IPS-15b (cell line): ENCODE data around the gene PARVB.
A peak's percentile ranks its signal among the peaks of the same experiment; 100 is the strongest.

Source experiments
- H3K27me3 ChIP-seq: one replicate; pipeline ENCODE4 v1.6.1; 2013; ENCODE audit warnings: low read length; ENCODE audit not compliant: control insufficient read depth, insufficient read depth
- H3K36me3 ChIP-seq: one replicate; pipeline ENCODE4 v1.6.1; 2013; ENCODE audit warnings: low read length; ENCODE audit not compliant: control insufficient read depth, insufficient read depth
- H3K4me1 ChIP-seq: one replicate; pipeline ENCODE4 v1.6.1; 2013; ENCODE audit warnings: mild to moderate bottlenecking, low read length; ENCODE audit not compliant: control insufficient read depth, insufficient read depth
- H3K4me3 ChIP-seq: one replicate; pipeline ENCODE4 v1.5.1; 2013; ENCODE audit warnings: low read depth, low read length
- H3K9ac ChIP-seq: one replicate; pipeline ENCODE4 v1.6.1; 2013; ENCODE audit warnings: low read depth, mild to moderate bottlenecking, low read length
- H3K9me3 ChIP-seq: one replicate; pipeline ENCODE4 v1.6.1; 2013; ENCODE audit warnings: mild to moderate bottlenecking, low read length; ENCODE audit not compliant: control insufficient read depth, insufficient read depth

PARVB gene

DNA sequence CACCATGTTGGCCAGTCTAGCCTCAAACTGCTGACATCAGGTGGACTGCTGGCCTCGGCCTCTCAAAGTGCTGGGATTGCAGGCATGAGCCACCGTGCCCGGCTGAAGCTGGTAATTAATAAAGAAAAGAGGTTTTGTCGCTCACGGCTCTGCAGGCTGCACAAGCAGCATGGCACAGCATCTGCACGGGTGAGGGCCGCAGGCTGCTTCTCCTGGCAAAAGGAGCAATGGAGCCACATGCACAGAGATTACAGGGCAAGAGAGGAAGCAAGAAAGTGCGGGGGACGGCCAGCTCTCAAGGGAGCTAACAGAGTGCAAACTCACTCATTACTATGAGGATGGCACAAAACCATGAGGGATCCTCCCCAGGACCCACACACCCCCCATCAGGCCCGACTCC lies 4.7 kb upstream of the PARVB start:
- H3K36me3 ChIP-seq, result no peaks in the 10 kb centered on the region
- H3K9ac ChIP-seq, result no peak overlapping the region
- no peaks in the 10 kb centered on the region for H3K9me3 ChIP-seq
- H3K27me3 ChIP-seq, result no peaks in the 10 kb centered on the region
- H3K4me3 ChIP-seq, result no peak overlapping the region
- no peaks in the 10 kb centered on the region for H3K4me1 ChIP-seq

DNA sequence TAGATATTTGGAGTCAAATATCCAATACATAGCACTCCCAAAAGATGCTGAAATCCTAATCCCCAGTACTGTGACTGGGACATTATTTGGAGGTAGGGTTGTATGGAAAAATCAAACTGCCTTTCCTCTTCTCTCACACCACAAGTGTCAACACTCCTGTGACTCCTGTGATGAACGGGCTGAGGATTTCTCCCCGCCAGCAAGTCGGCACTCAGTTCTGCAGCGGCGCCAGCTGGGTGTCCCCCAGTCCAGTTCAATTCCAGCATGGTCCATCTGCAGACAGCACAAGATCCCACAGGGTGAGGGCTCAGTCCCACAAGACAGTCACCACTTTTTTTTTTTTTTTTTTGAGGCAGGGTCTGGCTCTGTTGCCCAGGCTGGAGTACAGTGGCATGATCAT lies 4.3 kb upstream of the PARVB start:
- Histone ChIP-seq H3K9ac (no peak overlapping the region), H3K27me3 (no peaks in the 10 kb centered on the region), H3K4me1 (no peaks in the 10 kb centered on the region), H3K4me3 (no peak overlapping the region), H3K36me3 (no peaks in the 10 kb centered on the region), H3K9me3 (no peaks in the 10 kb centered on the region)

DNA sequence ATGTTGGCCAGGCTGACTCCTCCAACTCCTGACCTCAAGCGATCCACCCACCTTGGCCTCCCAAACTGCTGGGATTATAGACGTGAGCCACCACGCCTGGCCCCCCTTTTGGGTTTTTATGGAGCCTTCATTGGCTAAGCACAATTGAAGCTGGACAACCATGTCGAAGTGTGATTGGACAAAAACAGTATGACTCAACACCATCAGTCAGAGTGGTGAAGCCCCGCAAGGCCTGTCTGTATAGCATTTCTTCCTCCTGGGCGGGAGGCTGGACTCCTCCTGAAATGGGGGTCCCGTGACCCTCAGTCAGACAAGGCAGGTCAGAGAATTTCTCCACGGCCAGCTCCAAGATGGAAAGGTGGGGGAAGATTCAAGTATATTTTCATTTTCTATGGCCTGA lies 3.1 kb upstream of the PARVB start:
- no peaks in the 10 kb centered on the region for H3K36me3 ChIP-seq
- no peaks in the 10 kb centered on the region for H3K4me1 ChIP-seq
- no peak overlapping the region for H3K4me3 ChIP-seq
- no peak overlapping the region for H3K9ac ChIP-seq
- H3K9me3 ChIP-seq, result no peaks in the 10 kb centered on the region
- H3K27me3 ChIP-seq, result no peaks in the 10 kb centered on the region

DNA sequence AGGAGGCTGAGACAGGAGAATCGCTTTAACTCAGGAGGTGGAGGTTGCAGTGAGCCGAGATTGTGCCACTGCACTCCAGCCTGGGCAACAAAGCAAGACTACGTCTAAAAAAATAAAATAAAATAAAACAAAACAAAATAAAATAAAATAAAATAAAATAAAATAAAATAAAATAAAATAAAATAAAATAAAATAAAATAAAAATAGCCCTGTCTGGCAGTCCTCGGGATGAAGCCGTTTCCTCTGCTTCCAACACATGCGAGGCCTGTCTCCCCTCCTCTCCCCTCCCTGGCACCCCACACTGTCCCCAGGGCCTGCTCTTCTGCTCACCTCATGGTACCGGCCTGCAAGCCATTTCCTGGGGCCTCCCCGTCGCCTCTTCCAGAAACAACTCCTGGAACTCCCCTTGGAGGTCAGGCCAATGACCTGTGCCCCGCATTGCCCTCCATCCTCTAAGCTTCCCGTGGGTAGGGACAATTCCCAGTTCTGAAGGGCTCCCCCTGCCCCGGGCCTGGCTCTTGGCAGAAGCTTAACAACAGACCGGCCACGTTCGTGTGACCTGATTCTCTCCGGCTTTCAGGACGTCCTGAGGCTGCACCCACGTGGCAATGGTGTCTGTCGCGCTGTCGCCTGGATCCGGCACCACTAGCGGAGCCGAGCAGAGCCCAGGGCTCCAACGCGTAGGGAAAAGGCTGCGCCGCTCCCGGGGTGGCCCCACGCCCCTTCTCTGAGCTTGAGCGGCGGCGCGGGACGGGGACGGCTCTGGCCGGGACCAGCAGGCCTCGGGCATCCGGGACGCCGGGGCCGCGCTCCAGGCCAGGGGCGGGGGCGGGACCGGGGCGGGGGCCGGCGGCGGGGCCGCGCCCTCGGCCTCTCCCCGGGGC lies 456 bp upstream of the PARVB start:
- Histone ChIP-seq H3K4me3 (peak overlapping the region; percentile 54), H3K27me3 (no peaks in the 10 kb centered on the region), H3K9ac (peak overlapping the region; percentile 38), H3K36me3 (no peaks in the 10 kb centered on the region), H3K4me1 (no peaks in the 10 kb centered on the region), H3K9me3 (no peaks in the 10 kb centered on the region)

GRCh38 chr22:44025171-44026065 lies 1.3 kb downstream of the PARVB start:
- Histone ChIP-seq H3K9me3 (no peaks in the 10 kb centered on the region), H3K4me3 (no peak overlapping the region), H3K27me3 (no peaks in the 10 kb centered on the region), H3K36me3 (no peaks in the 10 kb centered on the region), H3K9ac (no peak overlapping the region), H3K4me1 (no peaks in the 10 kb centered on the region)

DNA sequence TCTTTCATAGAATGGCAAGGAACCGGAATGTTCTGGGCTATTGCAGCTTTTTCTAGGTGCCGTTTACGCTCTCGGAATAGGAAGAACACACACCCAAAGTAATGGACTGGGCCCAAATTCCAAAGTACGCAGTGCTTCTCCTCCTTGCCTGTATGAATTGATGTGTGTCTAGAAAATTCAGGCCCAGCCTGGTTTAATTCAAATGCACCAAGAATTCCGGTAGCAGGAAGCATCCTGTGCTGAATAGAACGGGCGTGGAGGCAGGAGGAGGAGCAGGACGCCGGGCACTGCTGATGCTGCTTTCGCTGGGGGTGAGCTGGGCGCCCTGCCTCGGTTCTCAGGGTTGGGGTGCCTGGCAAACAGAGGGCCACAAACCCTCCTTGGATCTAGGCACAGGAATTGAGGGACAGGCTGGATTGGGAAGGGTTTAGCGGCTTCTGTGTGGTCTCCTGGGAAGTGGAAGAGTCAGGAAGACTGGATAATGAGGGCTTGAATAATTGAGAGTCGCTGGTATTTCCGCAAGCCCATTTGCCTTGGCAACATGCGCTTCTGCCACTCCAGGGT lies 2.0 kb downstream of the PARVB start:
- H3K36me3 ChIP-seq, result no peaks in the 10 kb centered on the region
- no peaks in the 10 kb centered on the region for H3K27me3 ChIP-seq
- H3K4me3 ChIP-seq, result no peak overlapping the region
- H3K9ac ChIP-seq, result no peak overlapping the region
- no peaks in the 10 kb centered on the region for H3K4me1 ChIP-seq
- no peaks in the 10 kb centered on the region for H3K9me3 ChIP-seq

GRCh38 chr22:44026630-44027511 lies 2.8 kb downstream of the PARVB start:
- H3K9me3 ChIP-seq, result no peaks in the 10 kb centered on the region
- no peaks in the 10 kb centered on the region for H3K27me3 ChIP-seq
- no peaks in the 10 kb centered on the region for H3K4me1 ChIP-seq
- H3K9ac ChIP-seq, result no peak overlapping the region
- no peak overlapping the region for H3K4me3 ChIP-seq
- no peaks in the 10 kb centered on the region for H3K36me3 ChIP-seq

- no peak overlapping the region for H3K9ac ChIP-seq
- H3K9me3 ChIP-seq, result no peaks in the 10 kb centered on the region
- H3K36me3 ChIP-seq, result no peaks in the 10 kb centered on the region
- H3K4me3 ChIP-seq, result no peak overlapping the region
- no peaks in the 10 kb centered on the region for H3K4me1 ChIP-seq
- no peaks in the 10 kb centered on the region for H3K27me3 ChIP-seq
Measured at GRCh38 chr22:44028091-44028490, 4.0 kb downstream of the PARVB start.

DNA sequence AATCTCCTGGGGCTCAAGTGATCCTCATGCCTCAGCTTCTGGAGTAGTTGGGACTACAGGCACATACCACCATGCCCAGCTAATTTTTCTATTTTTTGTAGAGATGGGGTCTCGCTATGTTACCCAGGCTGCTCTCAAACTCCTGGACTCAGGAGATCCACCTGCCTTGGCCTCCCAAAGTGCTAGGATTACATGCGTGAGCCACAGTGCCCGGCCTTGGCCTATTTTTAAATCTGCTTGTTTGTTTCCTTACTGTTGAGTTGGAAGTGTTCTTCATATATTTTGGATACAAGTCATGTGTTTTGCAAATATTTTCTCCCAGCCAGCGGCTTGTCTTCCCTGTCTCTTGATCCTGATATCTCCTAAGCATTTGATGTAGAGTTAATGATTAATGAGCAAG lies 5.0 kb downstream of the PARVB start:
- H3K9me3 ChIP-seq, result no peaks in the 10 kb centered on the region
- H3K27me3 ChIP-seq, result no peaks in the 10 kb centered on the region
- no peaks in the 10 kb centered on the region for H3K4me1 ChIP-seq
- no peaks in the 10 kb centered on the region for H3K36me3 ChIP-seq
- H3K4me3 ChIP-seq, result no peak overlapping the region
- no peak overlapping the region for H3K9ac ChIP-seq

DNA sequence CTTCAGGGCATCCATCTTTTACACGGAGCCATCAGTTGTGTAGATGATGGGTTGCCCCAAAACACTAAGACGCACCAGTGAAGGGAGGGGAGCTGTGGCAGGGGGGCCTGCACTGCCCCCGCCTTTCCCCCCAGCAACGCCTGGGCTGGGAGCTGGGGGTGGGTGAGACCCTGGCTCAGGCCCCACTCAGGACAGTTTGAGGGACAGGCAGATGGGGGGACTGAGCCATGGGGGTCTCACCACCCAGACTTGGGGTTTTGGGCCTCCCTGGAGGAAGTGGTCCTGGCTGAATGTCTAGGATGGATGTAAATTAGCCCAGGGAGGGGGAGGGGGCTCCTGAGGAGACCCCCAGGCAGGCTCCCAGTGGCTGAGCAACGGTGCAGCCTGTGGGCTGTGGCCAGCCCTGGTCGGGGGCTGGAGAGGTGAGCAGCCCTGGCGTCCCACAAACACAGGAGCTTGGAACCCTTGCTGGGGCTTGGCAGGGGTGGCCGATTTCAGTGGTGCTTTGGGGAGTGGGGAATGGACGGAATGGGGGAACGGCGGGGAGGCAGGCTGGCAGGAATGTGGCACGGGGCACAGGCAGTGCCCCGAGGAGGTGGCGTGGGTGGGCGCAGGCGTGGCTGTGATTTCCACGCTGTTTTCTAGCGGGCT lies 6.1 kb downstream of the PARVB start:
- Histone ChIP-seq H3K4me1 (no peaks in the 10 kb centered on the region), H3K4me3 (no peak overlapping the region), H3K9ac (no peak overlapping the region), H3K36me3 (no peaks in the 10 kb centered on the region), H3K9me3 (no peaks in the 10 kb centered on the region), H3K27me3 (no peaks in the 10 kb centered on the region)

GRCh38 chr22:44030702-44031082 lies 6.6 kb downstream of the PARVB start:
- no peak overlapping the region for H3K4me3 ChIP-seq
- no peaks in the 10 kb centered on the region for H3K27me3 ChIP-seq
- no peaks in the 10 kb centered on the region for H3K9me3 ChIP-seq
- H3K9ac ChIP-seq, result no peak overlapping the region
- no peaks in the 10 kb centered on the region for H3K36me3 ChIP-seq
- no peaks in the 10 kb centered on the region for H3K4me1 ChIP-seq
